ENCODE measurements around the gene XKR8. TPM values are rescaled to one million over a fixed set of nuclear protein-coding genes. Genes with fewer than 3 reads are reported as not detected.
A peak's percentile ranks its signal among the peaks of the same experiment; 100 is the strongest.

The XKR8 gene
- total RNA-seq, 2 experiments from 2014 or later: 5.4 to 5.5 TPM

DNA sequence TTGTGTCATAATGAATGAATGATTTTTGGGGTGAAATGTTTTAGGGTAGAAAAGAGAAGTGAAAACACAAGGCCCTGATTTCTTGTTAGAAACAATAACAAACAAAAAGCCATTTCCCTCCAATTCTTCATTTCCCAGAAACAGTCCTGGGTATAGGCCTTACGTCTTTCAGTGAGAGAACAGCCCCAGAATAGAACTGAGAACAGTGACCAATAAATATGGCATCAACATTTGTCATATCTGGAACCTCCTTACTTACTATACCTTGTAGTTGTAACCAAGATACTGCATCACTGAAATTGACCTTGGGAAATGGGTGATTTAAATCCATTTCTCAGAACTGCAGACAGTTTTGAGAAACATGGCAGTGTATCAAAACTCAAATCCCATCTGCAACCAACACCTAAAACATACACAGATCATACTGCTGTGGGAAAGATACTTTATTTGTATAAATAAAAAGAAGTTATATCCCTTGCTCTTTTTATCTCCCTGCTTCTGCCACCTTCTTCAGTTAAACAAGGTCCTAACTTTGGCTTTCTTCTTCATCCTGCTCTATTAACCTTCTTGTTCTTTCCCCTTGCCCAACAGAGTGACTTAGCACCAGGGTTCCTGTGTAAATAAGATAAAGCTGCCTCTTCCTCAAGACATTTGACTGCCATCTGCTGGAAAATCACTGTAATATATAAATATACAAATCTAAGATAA lies 19.5 kb downstream of the XKR8 start:
- Histone ChIP-seq H3K36me3 (ENCODE audit: insufficient read depth, low read length) (peaks cover 16% of the 10 kb centered on the region), H3K9me3 (ENCODE audit: control insufficient read depth in 1 of 2, insufficient read depth in 1 of 2, low read length in 2 of 2) (no peaks in the 10 kb centered on the region), H3K27ac (ENCODE audit: low read depth in 1 of 2, low read length in 2 of 2) (no peak overlapping the region), H3K4me1 (ENCODE audit: insufficient read depth, low read length) (no peaks in the 10 kb centered on the region), H3K4me3 (ENCODE audit: low read length) (no peak overlapping the region), H3K27me3 (ENCODE audit: control insufficient read depth in 1 of 2, insufficient read depth in 2 of 2, low read length in 2 of 2) (no peaks in the 10 kb centered on the region)
- intact Hi-C loops (cut with DNase I, micrococcal nuclease): loop anchor here (1.0 to 2.0 kb wide), 3 partner anchors 39 to 121 kb away; no protein-coding TSS in a partner anchor
- no peaks in the 10 kb centered on the region for H3K27me3 Mint-ChIP-seq
- no peak overlapping the region for H3K4me3 Mint-ChIP-seq
- TF ChIP-seq, protein P1, sequence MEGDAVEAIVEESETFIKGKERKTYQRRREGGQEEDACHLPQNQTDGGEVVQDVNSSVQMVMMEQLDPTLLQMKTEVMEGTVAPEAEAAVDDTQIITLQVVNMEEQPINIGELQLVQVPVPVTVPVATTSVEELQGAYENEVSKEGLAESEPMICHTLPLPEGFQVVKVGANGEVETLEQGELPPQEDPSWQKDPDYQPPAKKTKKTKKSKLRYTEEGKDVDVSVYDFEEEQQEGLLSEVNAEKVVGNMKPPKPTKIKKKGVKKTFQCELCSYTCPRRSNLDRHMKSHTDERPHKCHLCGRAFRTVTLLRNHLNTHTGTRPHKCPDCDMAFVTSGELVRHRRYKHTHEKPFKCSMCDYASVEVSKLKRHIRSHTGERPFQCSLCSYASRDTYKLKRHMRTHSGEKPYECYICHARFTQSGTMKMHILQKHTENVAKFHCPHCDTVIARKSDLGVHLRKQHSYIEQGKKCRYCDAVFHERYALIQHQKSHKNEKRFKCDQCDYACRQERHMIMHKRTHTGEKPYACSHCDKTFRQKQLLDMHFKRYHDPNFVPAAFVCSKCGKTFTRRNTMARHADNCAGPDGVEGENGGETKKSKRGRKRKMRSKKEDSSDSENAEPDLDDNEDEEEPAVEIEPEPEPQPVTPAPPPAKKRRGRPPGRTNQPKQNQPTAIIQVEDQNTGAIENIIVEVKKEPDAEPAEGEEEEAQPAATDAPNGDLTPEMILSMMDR (IDR thresholded peaks at IDR 0.05): peak; percentile 73
- H3K9me3 Mint-ChIP-seq: no peaks in the 10 kb centered on the region
- DNase-seq: peak in 4 of 14 experiments; percentile 17 to 75 (median 72)
- H3K4me1 Mint-ChIP-seq (ENCODE audit: low read depth): no peaks in the 10 kb centered on the region
- ATAC-seq (ENCODE audit: poor library complexity): peak; percentile 72
- H3K36me3 Mint-ChIP-seq (ENCODE audit: low read depth): peaks cover 16% of the 10 kb centered on the region
- ChIA-PET CTCF (interaction anchor here (0.7 to 4.3 kb wide), 12 partner anchors 7 to 148 kb away, joined by 3 to 29 read pairs (median 3); partner anchors contain the start of genes PPP1R8 and XKR8), POLR2A (interaction anchor here (0.7 to 1.8 kb wide), 3 partner anchors 19 to 122 kb away, joined by 3 to 4 read pairs (median 4); partner anchors contain the start of gene XKR8)
- H3K27ac Mint-ChIP-seq: no peak overlapping the region

DNA sequence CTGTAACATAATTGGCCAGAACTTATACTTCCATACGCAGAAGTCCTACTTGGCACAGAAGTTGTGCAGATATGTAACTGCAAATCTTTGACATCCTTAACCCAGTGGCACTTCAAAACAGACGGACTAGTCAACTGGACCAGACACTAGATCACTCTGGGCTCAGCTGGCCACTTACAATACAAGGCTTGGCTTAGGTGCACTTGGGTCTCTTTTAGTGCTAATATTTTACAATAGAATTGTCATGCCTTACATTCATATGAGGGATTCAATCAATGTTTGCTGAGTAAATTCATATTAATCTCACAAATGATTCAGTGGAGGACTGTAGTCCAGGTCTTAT lies 20.1 kb downstream of the XKR8 start:
- CTCF ChIA-PET: interaction anchor here (0.7 to 4.3 kb wide), 12 partner anchors 8 to 149 kb away, joined by 3 to 29 read pairs (median 4); partner anchors contain the start of genes PPP1R8 and XKR8
- no peak for DNase-seq
- no peak for ATAC-seq (ENCODE audit: poor library complexity)
- Mint-ChIP-seq H3K36me3 (ENCODE audit: low read depth) (peaks cover 16% of the 10 kb centered on the region), H3K4me1 (ENCODE audit: low read depth) (no peaks in the 10 kb centered on the region), H3K27ac (no peak overlapping the region), H3K9me3 (no peaks in the 10 kb centered on the region), H3K4me3 (no peak overlapping the region), H3K27me3 (no peaks in the 10 kb centered on the region)
- Histone ChIP-seq H3K4me1 (ENCODE audit: insufficient read depth, low read length) (no peaks in the 10 kb centered on the region), H3K9me3 (ENCODE audit: control insufficient read depth in 1 of 2, insufficient read depth in 1 of 2, low read length in 2 of 2) (no peaks in the 10 kb centered on the region), H3K36me3 (ENCODE audit: insufficient read depth, low read length) (peaks cover 11% of the 10 kb centered on the region), H3K27ac (ENCODE audit: low read depth in 1 of 2, low read length in 2 of 2) (no peak overlapping the region), H3K4me3 (ENCODE audit: low read length) (no peak overlapping the region), H3K27me3 (ENCODE audit: control insufficient read depth in 1 of 2, insufficient read depth in 2 of 2, low read length in 2 of 2) (no peaks in the 10 kb centered on the region)
- TF ChIP-seq, protein P1 (IDR thresholded peaks at IDR 0.05): no peak
- POLR2A ChIA-PET: interaction anchor here (0.7 to 1.8 kb wide), 3 partner anchors 20 to 122 kb away, joined by 3 to 4 read pairs (median 4); partner anchors contain the start of gene XKR8
- intact Hi-C loops (cut with DNase I, micrococcal nuclease): loop anchor here (1.0 to 2.0 kb wide), 3 partner anchors 40 to 122 kb away; no protein-coding TSS in a partner anchor

DNA sequence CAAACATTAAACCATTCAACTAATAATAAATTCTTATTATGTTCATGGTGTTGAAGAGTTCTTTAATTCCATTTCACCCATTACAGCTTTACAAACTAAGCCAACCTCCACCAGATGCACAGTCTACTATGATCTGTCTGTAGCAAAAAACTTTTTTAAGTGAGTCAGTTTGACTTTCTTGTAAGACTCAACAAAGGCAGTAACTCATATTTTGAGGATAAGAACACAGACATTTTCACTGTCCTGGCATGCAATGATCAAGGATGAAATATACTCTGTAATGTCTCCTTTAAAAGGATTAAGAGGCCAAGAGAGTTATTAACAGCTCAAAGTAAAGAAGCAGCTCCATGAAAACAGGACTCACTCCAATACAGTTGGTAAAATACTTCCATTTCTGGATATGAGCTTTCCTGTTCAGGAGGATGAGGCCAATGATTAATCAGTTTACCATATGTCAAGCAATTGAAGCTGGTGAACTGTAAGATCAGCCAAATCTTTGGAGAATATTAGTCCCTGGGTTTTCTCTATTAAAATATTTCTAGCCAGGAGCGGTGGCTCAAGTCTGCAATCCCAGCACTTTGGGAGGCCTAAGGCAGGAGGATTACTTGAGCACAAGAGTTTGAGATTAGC lies 20.6 kb downstream of the XKR8 start:
- H3K27me3 Mint-ChIP-seq: no peaks in the 10 kb centered on the region
- no peaks in the 10 kb centered on the region for H3K4me1 Mint-ChIP-seq (ENCODE audit: low read depth)
- intact Hi-C loops (cut with DNase I, micrococcal nuclease): no loop called here
- CTCF ChIA-PET: interaction anchor here (1.0 to 4.3 kb wide), 8 partner anchors 8 to 149 kb away, joined by 3 to 29 read pairs (median 4); partner anchors contain the start of genes PPP1R8 and XKR8
- peaks cover 16% of the 10 kb centered on the region for H3K36me3 Mint-ChIP-seq (ENCODE audit: low read depth)
- TF ChIP-seq, protein P1 (IDR thresholded peaks at IDR 0.05): no peak
- H3K4me1 ChIP-seq (ENCODE audit: insufficient read depth, low read length): no peaks in the 10 kb centered on the region
- peaks cover 9% of the 10 kb centered on the region for H3K36me3 ChIP-seq (ENCODE audit: insufficient read depth, low read length)
- H3K27ac Mint-ChIP-seq: no peak overlapping the region
- no peaks in the 10 kb centered on the region for H3K9me3 ChIP-seq (ENCODE audit: control insufficient read depth in 1 of 2, insufficient read depth in 1 of 2, low read length in 2 of 2)
- ATAC-seq (ENCODE audit: poor library complexity) (no peak), DNase-seq (no peak)
- POLR2A ChIA-PET: interaction anchor here (0.9 to 1.8 kb wide), 3 partner anchors 12 to 123 kb away, joined by 3 to 4 read pairs (median 4); partner anchors contain the start of gene XKR8
- no peaks in the 10 kb centered on the region for H3K27me3 ChIP-seq (ENCODE audit: control insufficient read depth in 1 of 2, insufficient read depth in 2 of 2, low read length in 2 of 2)
- H3K9me3 Mint-ChIP-seq: no peaks in the 10 kb centered on the region
- H3K4me3 Mint-ChIP-seq: no peak overlapping the region
- no peak overlapping the region for H3K4me3 ChIP-seq (ENCODE audit: low read length)
- no peak overlapping the region for H3K27ac ChIP-seq (ENCODE audit: low read depth in 1 of 2, low read length in 2 of 2)
